Fibroblast of lung (primary cell): Measurements from ENCODE around the gene TEX29. TPM values are rescaled to one million over a fixed set of nuclear protein-coding genes. Genes with fewer than 3 reads are reported as not detected.

Experiments used
- DNase-seq, 2 donors: peaks; one replicate each; pipeline versions ENCODE4 v3.0.0 to v3.0.0-alpha.2; 2010; ENCODE audit warnings: low read depth in 2 of 2
- H2AFZ ChIP-seq: 2 replicates; pipeline ENCODE4 v1.5.1; 2012; ENCODE audit warnings: low read length, control low read depth, inconsistent platforms
- H3K27ac ChIP-seq: 2 replicates; pipeline ENCODE4 v1.5.1; 2011; ENCODE audit warnings: low read length, control low read depth; ENCODE audit not compliant: insufficient read depth
- H3K27me3 ChIP-seq: 2 replicates; pipeline ENCODE4 v1.5.1; 2011; ENCODE audit warnings: mild to moderate bottlenecking, low read length; ENCODE audit not compliant: control insufficient read depth, insufficient read depth
- H3K36me3 ChIP-seq: 2 replicates; pipeline ENCODE4 v1.5.1; 2011; ENCODE audit warnings: low read length; ENCODE audit not compliant: control insufficient read depth, insufficient read depth
- H3K4me1 ChIP-seq: 2 replicates; pipeline ENCODE4 v1.5.1; 2011; ENCODE audit warnings: low read length; ENCODE audit not compliant: control insufficient read depth, insufficient read depth; ENCODE audit errors: extremely low read depth
- H3K4me2 ChIP-seq: 2 replicates; pipeline ENCODE4 v1.5.1; 2011; ENCODE audit warnings: low read length, control low read depth; ENCODE audit not compliant: insufficient read depth; ENCODE audit errors: extremely low read depth
- H3K4me3 ChIP-seq, 4 experiments: fragments of 200-600 bp in 1 of 4; sonication (generic) in 1 of 4; replicated peaks in 1 of 4; 2 replicates each; pipeline ENCODE4 v1.5.1; 2011 to 2016; ENCODE audit warnings: low read length in 4 of 4, low read depth in 3 of 4, mild to moderate bottlenecking in 3 of 4, control low read depth in 2 of 4, inconsistent platforms in 1 of 4, mixed read lengths in 1 of 4; ENCODE audit not compliant: insufficient read depth in 1 of 4; ENCODE audit errors: control extremely low read depth in 1 of 4
- H3K79me2 ChIP-seq: 2 replicates; pipeline ENCODE4 v1.5.1; 2012; ENCODE audit warnings: mild to moderate bottlenecking, low read length, inconsistent platforms; ENCODE audit not compliant: control insufficient read depth, insufficient read depth
- H3K9ac ChIP-seq: 2 replicates; pipeline ENCODE4 v1.5.1; 2011; ENCODE audit warnings: mild to moderate bottlenecking, low read length, control low read depth; ENCODE audit not compliant: insufficient read depth
- H3K9me3 ChIP-seq: 2 replicates; pipeline ENCODE4 v1.5.1; 2012; ENCODE audit warnings: low read depth, low read length; ENCODE audit not compliant: control insufficient read depth, insufficient read depth
- H4K20me1 ChIP-seq: 2 replicates; pipeline ENCODE4 v1.5.1; 2011; ENCODE audit warnings: low read length; ENCODE audit not compliant: control insufficient read depth, insufficient read depth; ENCODE audit errors: extremely low read depth
- CTCF ChIP-seq, 2 donors: IDR thresholded peaks in 1 of 2; conservative IDR thresholded peaks in 1 of 2; 1 replicate in 1 of 2; 2 replicates in 1 of 2; pipeline ENCODE4 v1.5.1; 2011 to 2012; ENCODE audit warnings: low read length in 2 of 2, control low read depth in 1 of 2, inconsistent platforms in 1 of 2, low read depth in 1 of 2, mild to moderate bottlenecking in 1 of 2
- EZH2 ChIP-seq: IDR thresholded peaks from 2 replicates; pipeline ENCODE4 v1.5.1; 2012; ENCODE audit warnings: low read length, control low read depth, mild to moderate bottlenecking; ENCODE audit errors: missing control alignments
- polyA plus RNA-seq, 2 donors: library from polyadenylated mRNA; depleted of rRNA in 1 of 2; stranded (reverse) in 1 of 2; unstranded in 1 of 2; fragments of >200 nt; gene quantifications; 2 replicates each; pipeline ENCODE4 v1.2.1, GENCODE V29; 2011 to 2012; ENCODE audit warnings: missing spikeins in 1 of 2
- total RNA-seq: library from RNA; depleted of rRNA; stranded (reverse); fragments of >200 nt; gene quantifications from 2 replicates; pipeline ENCODE4 v1.2.1, GENCODE V29; 2014

Gene TEX29
- total and polyA plus RNA-seq, 2 donors (not counting 1 experiment from before 2014, with no cell fraction given), result 0.66 to 1.7 TPM

GRCh38 chr13:111368091-111368490 lies 47.6 kb downstream of the TEX29 start:
- Histone ChIP-seq H3K79me2 (no peaks in the 10 kb centered on the region), H3K36me3 (no peaks in the 10 kb centered on the region), H2AFZ (no peak overlapping the region), H3K27me3 (no peaks in the 10 kb centered on the region), H3K27ac (no peak overlapping the region), H4K20me1 (no peaks in the 10 kb centered on the region), H3K9ac (no peak overlapping the region), H3K4me3 (no peak overlapping the region), H3K4me1 (no peaks in the 10 kb centered on the region), H3K4me2 (no peak overlapping the region), H3K9me3 (no peaks in the 10 kb centered on the region)
- DNase-seq, result no peak
- no peak for TF ChIP-seq EZH2

GRCh38 chr13:111370147-111370546 lies 49.7 kb downstream of the TEX29 start:
- TF ChIP-seq CTCF (conservative IDR thresholded peaks at IDR 0.05 in 1 of 2, IDR thresholded peaks at IDR 0.05 in 1 of 2; ENCODE audit: low read depth in 1 of 2, low read length in 2 of 2) (no peak), EZH2 (no peak)
- Histone ChIP-seq H3K27ac (no peak overlapping the region), H3K79me2 (no peaks in the 10 kb centered on the region), H3K4me3 (no peak overlapping the region), H3K9ac (no peak overlapping the region), H3K4me1 (no peaks in the 10 kb centered on the region), H3K36me3 (no peaks in the 10 kb centered on the region), H4K20me1 (no peaks in the 10 kb centered on the region), H3K27me3 (no peaks in the 10 kb centered on the region), H2AFZ (no peak overlapping the region), H3K4me2 (no peak overlapping the region), H3K9me3 (no peaks in the 10 kb centered on the region)
- no peak for DNase-seq

GRCh38 chr13:111370570-111371535 lies 50.4 kb downstream of the TEX29 start:
- DNase-seq, result peak in 1 of 2 donors; percentile 54
- H4K20me1 ChIP-seq, result no peaks in the 10 kb centered on the region
- no peak overlapping the region for H3K4me2 ChIP-seq
- H2AFZ ChIP-seq, result no peak overlapping the region
- H3K79me2 ChIP-seq, result no peaks in the 10 kb centered on the region
- H3K27me3 ChIP-seq, result no peaks in the 10 kb centered on the region
- no peak overlapping the region for H3K9ac ChIP-seq
- no peaks in the 10 kb centered on the region for H3K9me3 ChIP-seq
- no peak overlapping the region for H3K4me3 ChIP-seq
- H3K27ac ChIP-seq, result no peak overlapping the region
- no peaks in the 10 kb centered on the region for H3K36me3 ChIP-seq
- no peaks in the 10 kb centered on the region for H3K4me1 ChIP-seq
- no peak for TF ChIP-seq CTCF (conservative IDR thresholded peaks at IDR 0.05 in 1 of 2, IDR thresholded peaks at IDR 0.05 in 1 of 2; ENCODE audit: low read depth in 1 of 2, low read length in 2 of 2)
- TF ChIP-seq EZH2, result no peak
